HepG2 (cell line): Measurements from ENCODE around the gene CHADL. TPM values are rescaled to one million over a fixed set of nuclear protein-coding genes. Genes with fewer than 3 reads are reported as not detected.

ENCODE experiments used
- ATAC-seq: fragments of 200-7000 bp; cut with Tn5 transposase; 3 replicates; pipeline ENCODE4 v1.9.1; 2020; ENCODE audit warnings: mild to moderate bottlenecking, moderate library complexity
- BruUV-seq: library from RNA; stranded (reverse); fragments of 400-500 nt; replicated peaks from 2 replicates; lab custom pipeline; 2021; lab: Mats Ljungman, UMichigan
- CTCF ChIA-PET: fragments of 300-600 bp; formaldehyde crosslinking; extraction: SDS; loops from one replicate; lab custom pipeline; 2021; ENCODE audit warnings: low total read pairs, inconsistent platforms, low intra/inter-chr PET ratio; lab: Yijun Ruan, JAX
- POLR2A ChIA-PET: fragments of 350-600 bp; sonication (Branson Sonifier 250); formaldehyde crosslinking; loops from one replicate; lab custom pipeline; 2020; ENCODE audit warnings: antibody characterized with exemption, inconsistent platforms; lab: Yijun Ruan, JAX
- DNase-seq: peaks from one replicate; pipeline ENCODE4 v3.0.0-alpha.2; 2015; ENCODE audit warnings: low spot score
- FAIRE-seq: peaks from 3 replicates; lab custom pipeline; 2011; peaks lifted over from hg19 to GRCh38; lab: Jason Lieb, UNC
- H2AFZ ChIP-seq: one replicate; pipeline ENCODE4 v1.6.1; 2011; ENCODE audit warnings: low read length, inconsistent platforms
- H3K27ac ChIP-seq: fragments of 300-600 bp; 3 replicates; pipeline ENCODE4 v1.8.0; 2011; ENCODE audit warnings: mixed run types, mild to moderate bottlenecking, mixed read lengths, low read length, inconsistent platforms; ENCODE audit not compliant: insufficient read depth; ENCODE audit errors: extremely low read length
- H3K27me3 ChIP-seq, 2 experiments: fragments of 200-600 bp in 1 of 2; 2 replicates in 1 of 2; 3 replicates in 1 of 2; pipeline versions ENCODE4 v1.6.0 to v1.8.0; 2011; ENCODE audit warnings: low read length in 2 of 2, mild to moderate bottlenecking in 2 of 2, moderate library complexity in 2 of 2, inconsistent platforms in 1 of 2; ENCODE audit not compliant: insufficient read depth in 2 of 2, control insufficient read depth in 1 of 2
- H3K36me3 ChIP-seq, 2 experiments: fragments of 200-600 bp in 1 of 2; replicated peaks in 1 of 2; 2 replicates in 1 of 2; 3 replicates in 1 of 2; pipeline versions ENCODE4 v1.5.1 to v1.8.0; 2011; ENCODE audit warnings: low read length in 2 of 2, inconsistent platforms in 1 of 2; ENCODE audit not compliant: insufficient read depth in 2 of 2, control insufficient read depth in 1 of 2
- H3K4me1 ChIP-seq: 2 replicates; pipeline ENCODE4 v1.5.1; 2012; ENCODE audit warnings: low read length, inconsistent platforms; ENCODE audit not compliant: insufficient read depth
- H3K4me2 ChIP-seq: 2 replicates; pipeline ENCODE4 v1.6.0; 2011; ENCODE audit warnings: low read depth, low read length, inconsistent platforms
- H3K4me3 ChIP-seq, 3 experiments: fragments of 200-600 bp in 1 of 3; sonication (generic), shearing (Covaris generic) in 1 of 3; replicated peaks in 1 of 3; 2 replicates each; pipeline ENCODE4 v1.5.1; 2011 to 2016; ENCODE audit warnings: low read length in 3 of 3, inconsistent platforms in 2 of 3, low read depth in 2 of 3, mild to moderate bottlenecking in 2 of 3, control low read depth in 1 of 3, mixed read lengths in 1 of 3; ENCODE audit not compliant: insufficient read depth in 1 of 3
- H3K79me2 ChIP-seq: one replicate; pipeline ENCODE4 v1.6.1; 2011; ENCODE audit warnings: low read length, inconsistent platforms; ENCODE audit not compliant: insufficient read depth
- H3K9ac ChIP-seq: 2 replicates; pipeline ENCODE4 v1.6.0; 2011; ENCODE audit warnings: mild to moderate bottlenecking, low read depth, low read length, inconsistent platforms; ENCODE audit not compliant: insufficient read depth
- H3K9me3 ChIP-seq: 2 replicates; pipeline ENCODE4 v1.5.1; 2012; ENCODE audit warnings: mild to moderate bottlenecking, low read length
- H4K20me1 ChIP-seq: 2 replicates; pipeline ENCODE4 v1.6.0; 2011; ENCODE audit warnings: inconsistent platforms, mild to moderate bottlenecking, low read length, moderate library complexity; ENCODE audit not compliant: insufficient read depth
- CEBPB ChIP-seq: IDR thresholded peaks from 2 replicates; pipeline ENCODE4 v1.6.1; 2011; ENCODE audit warnings: low read depth, low read length, improper control_type of control experiment, borderline replicate concordance
- ELK4 ChIP-seq: sonication (generic); formaldehyde crosslinking; IDR thresholded peaks from 2 replicates; pipeline ENCODE4 v1.9.0; 2021; ENCODE audit warnings: missing genetic modification reagents, borderline replicate concordance
- SMAD1 ChIP-seq: sonication (generic); formaldehyde crosslinking; IDR thresholded peaks from 2 replicates; pipeline ENCODE4 v1.4.0; 2020; ENCODE audit warnings: missing genetic modification reagents, low read depth, mild to moderate bottlenecking, borderline replicate concordance
- SMARCC2 ChIP-seq: fragments of 450-650 bp; IDR thresholded peaks from 2 replicates; pipeline ENCODE4 v1.6.1; 2017; ENCODE audit warnings: antibody characterized with exemption, mild to moderate bottlenecking
- ZNF484 ChIP-seq: sonication (generic); formaldehyde crosslinking; IDR thresholded peaks from 2 replicates; pipeline ENCODE4 v1.5.1; 2020; ENCODE audit warnings: mild to moderate bottlenecking, low read depth, missing genetic modification reagents, borderline replicate concordance
- ZNF556 ChIP-seq: sonication (generic); formaldehyde crosslinking; IDR thresholded peaks from 2 replicates; pipeline ENCODE4 v1.4.0; 2020; ENCODE audit warnings: mild to moderate bottlenecking, missing genetic modification reagents, borderline replicate concordance
- ZNF616 ChIP-seq: sonication (generic); formaldehyde crosslinking; IDR thresholded peaks from 2 replicates; pipeline ENCODE4 v1.5.0; 2020; ENCODE audit warnings: low read depth, mild to moderate bottlenecking, missing genetic modification reagents
- WGBS: methylation state at CpG from one replicate; pipeline ENCODE4 v1.1.6; 2017; ENCODE audit warnings: low lambda C conversion rate; 5-methylcytosine and 5-hydroxymethylcytosine counted together
- in situ Hi-C: cut with HindIII; loops from 2 replicates; pipeline ENCODE4 v1.10.0; 2017; ENCODE audit warnings: low pct_unique_long_range_greater_than_20kb; ENCODE audit not compliant: extremely low pct_ligation_motif_present
- intact Hi-C: fragments of 100-400 bp; cut with micrococcal nuclease; formaldehyde crosslinking; loops from one replicate; pipeline ENCODE4 v1.10.0; 2022; ENCODE audit not compliant: unreplicated experiment
- polyA plus RNA-seq, 8 experiments: library from polyadenylated mRNA; depleted of rRNA in 3 of 8; stranded (reverse) in 7 of 8; unstranded in 1 of 8; fragments of >200 nt; fragmentation: Illumina TruSeq in 4 of 8; extraction: Trizol in 4 of 8; gene quantifications; 2 replicates each; pipeline versions ENCODE4 v1.2.1 to v1.2.3, GENCODE V29; 2011 to 2016; ENCODE audit warnings: low read depth in 4 of 8, missing spikeins in 1 of 8, mixed read lengths in 1 of 8; ENCODE audit not compliant: insufficient read depth in 1 of 8
- total RNA-seq, 5 experiments: library from RNA; depleted of rRNA; stranded (reverse); fragments of >200 nt; fragmentation: Illumina TruSeq; extraction: Trizol; gene quantifications; 2 replicates each; pipeline ENCODE4 v1.2.3, GENCODE V29; 2016; ENCODE audit warnings: low read depth in 1 of 5

The CHADL gene
- total and polyA plus RNA-seq, 2 of the 13 experiments (the other 11 are each of a cell fraction or from before 2014, with no cell fraction given), result 2.8 to 8.1 TPM

- H3K27me3 ChIP-seq, result no peaks in the 10 kb centered on the region; a peak in 1 of 5 replicates
- H3K27ac ChIP-seq, result no peak overlapping the region
- no peak overlapping the region for H3K4me3 ChIP-seq
- TF ChIP-seq ELK4 (CRISPR knock-in tag) (no peak), SMAD1 (CRISPR knock-in tag) (no peak), CEBPB (no peak), SMARCC2 (no peak), ZNF616 (CRISPR knock-in tag) (no peak), ZNF484 (CRISPR knock-in tag) (no peak), ZNF556 (CRISPR knock-in tag) (no peak)
- CTCF ChIA-PET, result no interaction called here
- no peak overlapping the region for H3K9ac ChIP-seq
- no peaks in the 10 kb centered on the region for H4K20me1 ChIP-seq
- intact Hi-C loops, result no loop called here
- peaks cover 34% of the 10 kb centered on the region for H3K4me1 ChIP-seq
- H3K79me2 ChIP-seq, result peaks cover 11% of the 10 kb centered on the region
- ATAC-seq (no peak), FAIRE-seq (no peak), DNase-seq (no peak)
- POLR2A ChIA-PET, result interaction anchor here (1.2 kb wide), 1 partner anchor 9 kb away, joined by 3 read pairs; no protein-coding TSS in a partner anchor
- no TSS peak for BruUV-seq
- H3K4me2 ChIP-seq, result no peak overlapping the region
- in situ Hi-C loops, result no loop called here
- H3K9me3 ChIP-seq, result no peaks in the 10 kb centered on the region
- peaks cover 4 to 17% of the 10 kb centered on the region in 2 experiments; a peak in 4 of 5 replicates for H3K36me3 ChIP-seq
- H2AFZ ChIP-seq, result no peak overlapping the region
- WGBS, result 97% methylated on average over 9 of the region's 9 CpGs
Measured at GRCh38 chr22:41206719-41207118, 34.0 kb downstream of the CHADL start.
